Adrenal gland (tissue), 5 donors: ENCODE results near the gene PHOSPHO1.

Source experiments
- CTCF ChIP-seq, 6 experiments: fragments of 450-650 bp in 4 of 6; fragments of 200-600 bp in 2 of 6; sonication (generic) in 1 of 6; IDR thresholded peaks; 1 replicate in 5 of 6; 2 replicates in 1 of 6; pipeline versions ENCODE4 v1.5.1 to v1.8.0; 2016 to 2021; ENCODE audit warnings: antibody characterized with exemption in 6 of 6, mild to moderate bottlenecking in 2 of 6, moderate library complexity in 1 of 6
- POLR2A ChIP-seq, 2 donors: fragments of 450-650 bp; IDR thresholded peaks; one replicate each; pipeline ENCODE4 v1.6.1; 2017; ENCODE audit warnings: antibody characterized with exemption in 2 of 2, mild to moderate bottlenecking in 2 of 2, moderate library complexity in 1 of 2
- donor health status: DM: no; HTN: no; CAD: no.

- TF ChIP-seq CTCF (IDR thresholded peaks at IDR 0.05) (no peak), POLR2A (IDR thresholded peaks at IDR 0.05) (no peak)
Measured at GRCh38 chr17:49230636-49231562, at the start of gene PHOSPHO1.
